Fibroblast of skin of right biceps (primary cell): Measurements from ENCODE around the gene FLNA.
"Not testable (repeated sequence)": the region's sequence is repeated elsewhere in the genome, so short reads cannot be mapped to it uniquely, and the experiment has no call there.

ENCODE experiments used
- DNase-seq: peaks from one replicate; pipeline ENCODE4 v3.0.0-alpha.2; 2013

The FLNA gene

GRCh38 chrX:154355776-154356140 lies 18.7 kb downstream of the FLNA start:
- no peak for DNase-seq

GRCh38 chrX:154355094-154355775 lies 19.2 kb downstream of the FLNA start:
- no peak for DNase-seq

GRCh38 chrX:154354516-154354915 lies 19.9 kb downstream of the FLNA start:
- no peak for DNase-seq

GRCh38 chrX:154354013-154354412 lies 20.4 kb downstream of the FLNA start:
- no peak for DNase-seq

GRCh38 chrX:154353172-154353843 lies 21.1 kb downstream of the FLNA start:
- no peak for DNase-seq

GRCh38 chrX:154352466-154352865 lies 22.0 kb downstream of the FLNA start:
- no peak for DNase-seq

- DNase-seq, result no peak
Measured at GRCh38 chrX:154352012-154352401, 22.4 kb downstream of the FLNA start.

GRCh38 chrX:154351183-154352011 lies 23.0 kb downstream of the FLNA start:
- DNase-seq, result no peak

- DNase-seq, result no peak
Measured at GRCh38 chrX:154350429-154351182, 23.8 kb downstream of the FLNA start.

- no peak for DNase-seq
Measured at GRCh38 chrX:154349979-154350378, 24.5 kb downstream of the FLNA start.

GRCh38 chrX:154349359-154349935 lies 25.0 kb downstream of the FLNA start:
- no peak for DNase-seq

- no peak for DNase-seq
Measured at GRCh38 chrX:154348646-154349358, 25.6 kb downstream of the FLNA start.

- peak; percentile 45 for DNase-seq
Measured at GRCh38 chrX:154348114-154348531, 26.3 kb downstream of the FLNA start.

- DNase-seq, result not testable (repeated sequence)
Measured at GRCh38 chrX:154343620-154344019, 30.8 kb downstream of the FLNA start.

- not testable (repeated sequence) for DNase-seq
Measured at GRCh38 chrX:154343063-154343462, 31.4 kb downstream of the FLNA start.

- not testable (repeated sequence) for DNase-seq
Measured at GRCh38 chrX:154341399-154342298, 32.8 kb downstream of the FLNA start.

GRCh38 chrX:154334496-154334895 lies 39.9 kb downstream of the FLNA start:
- DNase-seq, result no peak

GRCh38 chrX:154333837-154334271 lies 40.6 kb downstream of the FLNA start:
- no peak for DNase-seq

GRCh38 chrX:154333116-154333515 lies 41.3 kb downstream of the FLNA start:
- DNase-seq, result no peak

- no peak for DNase-seq
Measured at GRCh38 chrX:154332561-154332960, 41.9 kb downstream of the FLNA start.

- no peak for DNase-seq
Measured at GRCh38 chrX:154329294-154329693, 45.1 kb downstream of the FLNA start.
